Measurements from ENCODE around the gene APPL1.

DNA sequence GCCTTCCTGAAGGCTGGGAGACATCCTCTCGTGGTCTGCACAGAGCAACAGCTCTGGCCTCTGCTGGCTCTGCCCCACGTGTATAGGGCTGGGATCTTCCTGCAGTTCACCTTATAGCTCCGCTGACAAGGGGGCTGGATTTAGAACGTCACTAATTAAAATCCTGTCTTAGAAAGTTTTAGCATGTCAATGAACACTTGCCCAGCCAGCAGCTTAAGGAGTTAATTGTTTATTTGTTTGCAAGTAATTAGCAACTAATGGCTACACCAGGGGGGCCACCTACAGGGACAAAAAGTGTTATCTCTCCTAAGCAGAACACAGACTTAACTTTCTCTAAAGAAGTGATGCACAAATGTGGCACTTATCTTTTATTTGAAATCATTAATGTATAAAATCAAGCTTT, 27.6 kb upstream of the APPL1 start, which contains the start of gene HESX1:
- TF ChIP-seq CTCF (IDR thresholded peaks at IDR 0.05), result no peak
- no peak for TF ChIP-seq POLR2A (IDR thresholded peaks at IDR 0.05)
